B cell (primary cell): ENCODE measurements around the gene HMGXB3. TPM values are rescaled to one million over a fixed set of nuclear protein-coding genes. Genes with fewer than 3 reads are reported as not detected.
"Not testable (repeated sequence)": the region's sequence is repeated elsewhere in the genome, so short reads cannot be mapped to it uniquely, and the experiment has no call there.

Experiments used
- ATAC-seq: fragments of 200-7000 bp; cut with Tn5 transposase; one replicate; pipeline ENCODE4 v1.10.0; 2021; ENCODE audit warnings: low read depth, mild to moderate bottlenecking, moderate number of reproducible peaks, moderate library complexity
- CTCF ChIA-PET: fragments of 350-600 bp; sonication (Branson Sonifier 250); formaldehyde crosslinking; loops from one replicate; lab custom pipeline; 2021; ENCODE audit warnings: antibody characterized with exemption, inconsistent platforms; lab: Charles Lee
- POLR2A ChIA-PET: fragments of 350-600 bp; sonication (Branson Sonifier 250); formaldehyde crosslinking; loops from one replicate; lab custom pipeline; 2021; ENCODE audit warnings: antibody characterized with exemption; lab: Charles Lee
- DNase-seq: peaks from one replicate; pipeline ENCODE4 v3.0.0; 2013
- H2AFZ ChIP-seq: 2 replicates; pipeline ENCODE4 v1.6.1; 2012; ENCODE audit warnings: mild to moderate bottlenecking, low read depth, low read length; ENCODE audit not compliant: insufficient read depth, poor library complexity, severe bottlenecking
- H3K27ac ChIP-seq, 2 donors: 1 replicate in 1 of 2; 2 replicates in 1 of 2; pipeline ENCODE4 v1.5.1; 2012 to 2013; ENCODE audit warnings: low read length in 2 of 2, mild to moderate bottlenecking in 2 of 2, moderate library complexity in 1 of 2
- H3K27me3 ChIP-seq, 4 experiments: fragments of 200-600 bp in 1 of 4; sonication (generic) in 1 of 4; replicated peaks in 1 of 4; 1 replicate in 2 of 4; 2 replicates in 2 of 4; pipeline versions ENCODE4 v1.6.1 to v1.7.0; 2013 to 2016; ENCODE audit warnings: low read length in 3 of 4, mild to moderate bottlenecking in 2 of 4, mixed read lengths in 1 of 4, moderate library complexity in 1 of 4; ENCODE audit not compliant: insufficient read depth in 4 of 4, control insufficient read depth in 3 of 4; ENCODE audit errors: control extremely low read depth in 1 of 4
- H3K36me3 ChIP-seq, 2 experiments: replicated peaks in 1 of 2; 1 replicate in 1 of 2; 2 replicates in 1 of 2; pipeline versions ENCODE4 v1.6.1 to v1.7.1; 2013; ENCODE audit warnings: low read length in 1 of 2; ENCODE audit not compliant: insufficient read depth in 2 of 2, control insufficient read depth in 1 of 2; ENCODE audit errors: control extremely low read depth in 1 of 2, extremely low read depth in 1 of 2
- H3K4me1 ChIP-seq, 2 donors: fragments of 200-600 bp in 1 of 2; sonication (generic) in 1 of 2; 1 replicate in 1 of 2; 2 replicates in 1 of 2; pipeline versions ENCODE4 v1.5.1 to v1.6.1; 2013 to 2017; ENCODE audit warnings: low read length in 2 of 2; ENCODE audit not compliant: control insufficient read depth in 2 of 2, insufficient read depth in 2 of 2
- H3K4me2 ChIP-seq: replicated peaks from 2 replicates; pipeline ENCODE3; 2012; ENCODE audit warnings: mild to moderate bottlenecking, low read depth, low read length; ENCODE audit not compliant: poor library complexity, severe bottlenecking
- H3K4me3 ChIP-seq, 5 experiments: fragments of 200-600 bp in 1 of 5; sonication (generic) in 1 of 5; 1 replicate in 3 of 5; 2 replicates in 2 of 5; pipeline versions ENCODE4 v1.5.1 to v1.7.0; 2011 to 2016; ENCODE audit warnings: low read length in 4 of 5, mild to moderate bottlenecking in 4 of 5, low read depth in 2 of 5, control low read depth in 1 of 5, moderate library complexity in 1 of 5; ENCODE audit not compliant: insufficient read depth in 1 of 5; ENCODE audit errors: control extremely low read depth in 1 of 5, extremely low read depth in 1 of 5
- H3K79me2 ChIP-seq: fragments of 200-600 bp; sonication (generic); one replicate; pipeline ENCODE4 v1.6.0; 2016; ENCODE audit warnings: low read length; ENCODE audit not compliant: control insufficient read depth, insufficient read depth
- H3K9ac ChIP-seq: fragments of 200-600 bp; sonication (generic); 2 replicates; pipeline ENCODE4 v1.6.1; 2017; ENCODE audit warnings: mild to moderate bottlenecking, low read length, moderate library complexity
- H3K9me3 ChIP-seq, 3 donors: one replicate each; pipeline versions ENCODE4 v1.6.1 to v1.7.1; 2013; ENCODE audit warnings: low read length in 2 of 3; ENCODE audit not compliant: control insufficient read depth in 2 of 3, insufficient read depth in 1 of 3; ENCODE audit errors: control extremely low read depth in 1 of 3
- H4K20me1 ChIP-seq: 2 replicates; pipeline ENCODE4 v1.6.0; 2012; ENCODE audit warnings: mild to moderate bottlenecking, low read length; ENCODE audit not compliant: insufficient read depth, control insufficient read depth, poor library complexity, severe bottlenecking
- H3K27ac Mint-ChIP-seq: one replicate; pipeline ENCODE4 v1.8.0; 2021; ENCODE audit warnings: mixed read lengths
- H3K27me3 Mint-ChIP-seq: one replicate; pipeline ENCODE4 v1.8.0; 2021; ENCODE audit warnings: mixed read lengths
- H3K4me1 Mint-ChIP-seq: one replicate; pipeline ENCODE4 v1.8.0; 2021; ENCODE audit warnings: mixed read lengths
- H3K4me3 Mint-ChIP-seq: one replicate; pipeline ENCODE4 v1.8.0; 2021; ENCODE audit warnings: mixed read lengths
- H3K9me3 Mint-ChIP-seq: one replicate; pipeline ENCODE4 v1.8.0; 2022; ENCODE audit warnings: mixed read lengths; ENCODE audit not compliant: insufficient read depth
- CTCF ChIP-seq: fragments of 200-600 bp; IDR thresholded peaks from one replicate; pipeline ENCODE4 v1.8.0; 2022; ENCODE audit warnings: antibody characterized with exemption, mild to moderate bottlenecking
- EZH2 ChIP-seq: IDR thresholded peaks from 2 replicates; pipeline ENCODE4 v1.6.1; 2012; ENCODE audit warnings: borderline replicate concordance, low read depth, mild to moderate bottlenecking, moderate library complexity, low read length; ENCODE audit not compliant: insufficient read depth, poor library complexity, severe bottlenecking
- WGBS: methylation state at CpG from one replicate; pipeline ENCODE4 v1.1.5; 2013; ENCODE audit warnings: missing lambda C conversion rate; ENCODE audit not compliant: insufficient coverage; 5-methylcytosine and 5-hydroxymethylcytosine counted together
- intact Hi-C: fragments of 100-400 bp; cut with micrococcal nuclease; formaldehyde crosslinking; loops from one replicate; pipeline ENCODE4 v1.10.0; 2022
- polyA plus RNA-seq: library from polyadenylated mRNA; depleted of rRNA; stranded (reverse); fragments of >200 nt; gene quantifications from 2 replicates; pipeline ENCODE4 v1.2.3, GENCODE V29; 2012
- total RNA-seq, 2 donors: library from RNA; stranded (reverse); fragments of 120-200 nt in 1 of 2; gene quantifications; 1 replicate in 1 of 2; 2 replicates in 1 of 2; pipeline versions ENCODE4 v1.2.3 to v1.2.4, GENCODE V29; 2013 to 2022

Gene HMGXB3
- total and polyA plus RNA-seq, 2 donors (not counting 1 experiment from before 2014, with no cell fraction given): 28.5 to 35.7 TPM

- 76% methylated on average over 3 of the region's 9 CpGs for WGBS
- Histone ChIP-seq H3K79me2 (no peaks in the 10 kb centered on the region), H3K4me1 (no peaks in the 10 kb centered on the region), H2AFZ (no peak overlapping the region), H3K27ac (no peak overlapping the region), H3K9ac (no peak overlapping the region), H3K36me3 (peaks cover 5 to 72% of the 10 kb centered on the region in 2 experiments), H3K27me3 (no peaks in the 10 kb centered on the region), H3K4me2 (no peak overlapping the region), H4K20me1 (no peaks in the 10 kb centered on the region), H3K4me3 (no peak overlapping the region), H3K9me3 (no peaks in the 10 kb centered on the region)
- no peaks in the 10 kb centered on the region for H3K4me1 Mint-ChIP-seq
- TF ChIP-seq EZH2: no peak
- TF ChIP-seq CTCF: no peak
- intact Hi-C loops: no loop called here
- no peaks in the 10 kb centered on the region for H3K9me3 Mint-ChIP-seq
- ATAC-seq (no peak), DNase-seq (no peak)
- no peak overlapping the region for H3K4me3 Mint-ChIP-seq
- H3K27me3 Mint-ChIP-seq: no peaks in the 10 kb centered on the region
- ChIA-PET POLR2A (no interaction called here), CTCF (no interaction called here)
- no peak overlapping the region for H3K27ac Mint-ChIP-seq
These were observed 23.9 kb downstream of the HMGXB3 start for GRCh38 chr5:150024346-150024984.

GRCh38 chr5:150026682-150027172 lies 26.2 kb downstream of the HMGXB3 start:
- POLR2A ChIA-PET: interaction anchor here (0.6 kb wide), 1 partner anchor 425 kb away, joined by 3 read pairs; no protein-coding TSS in a partner anchor
- ATAC-seq: no peak
- no peaks in the 10 kb centered on the region for H3K9me3 ChIP-seq
- H3K36me3 ChIP-seq: peaks cover 12 to 74% of the 10 kb centered on the region in 2 experiments
- no peak overlapping the region for H3K4me3 Mint-ChIP-seq
- no peaks in the 10 kb centered on the region for H3K27me3 ChIP-seq
- WGBS: 100% methylated on average over 4 of the region's 4 CpGs
- no peak overlapping the region for H3K27ac Mint-ChIP-seq
- no peak overlapping the region for H3K4me3 ChIP-seq
- no peak overlapping the region for H3K27ac ChIP-seq
- DNase-seq: no peak
- H3K79me2 ChIP-seq: no peaks in the 10 kb centered on the region
- H2AFZ ChIP-seq: no peak overlapping the region
- CTCF ChIA-PET: no interaction called here
- H3K4me1 Mint-ChIP-seq: no peaks in the 10 kb centered on the region
- TF ChIP-seq EZH2: no peak
- no peak for TF ChIP-seq CTCF
- no peaks in the 10 kb centered on the region for H4K20me1 ChIP-seq
- H3K4me1 ChIP-seq: no peaks in the 10 kb centered on the region
- H3K4me2 ChIP-seq: no peak overlapping the region
- intact Hi-C loops: no loop called here
- H3K9ac ChIP-seq: no peak overlapping the region
- no peaks in the 10 kb centered on the region for H3K9me3 Mint-ChIP-seq
- no peaks in the 10 kb centered on the region for H3K27me3 Mint-ChIP-seq

GRCh38 chr5:150028047-150028446 lies 27.5 kb downstream of the HMGXB3 start:
- ATAC-seq, H3K79me2 ChIP-seq, H3K27me3 Mint-ChIP-seq, H2AFZ ChIP-seq, H3K27me3 ChIP-seq, H4K20me1 ChIP-seq, H3K9me3 ChIP-seq, H3K27ac ChIP-seq, CTCF ChIA-PET, intact Hi-C loops, H3K9ac ChIP-seq, H3K4me3 Mint-ChIP-seq, H3K9me3 Mint-ChIP-seq, DNase-seq, POLR2A ChIA-PET, H3K27ac Mint-ChIP-seq, H3K4me2 ChIP-seq, H3K4me1 Mint-ChIP-seq, H3K4me3 ChIP-seq, H3K4me1 ChIP-seq: not testable (repeated sequence)
- WGBS: no CpG with 5 or more reads among the region's 1 CpG
- peaks cover 14 to 82% of the 10 kb centered on the region in 2 experiments for H3K36me3 ChIP-seq
